HG03196 (cell line): ENCODE results near the gene ACSL6.

ENCODE experiments used
- ATAC-seq: cut with Tn5 transposase; IDR thresholded peaks from one replicate; pipeline ENCODE4 v1.9.1; 2021; ENCODE audit not compliant: unreplicated experiment

ACSL6 gene

DNA sequence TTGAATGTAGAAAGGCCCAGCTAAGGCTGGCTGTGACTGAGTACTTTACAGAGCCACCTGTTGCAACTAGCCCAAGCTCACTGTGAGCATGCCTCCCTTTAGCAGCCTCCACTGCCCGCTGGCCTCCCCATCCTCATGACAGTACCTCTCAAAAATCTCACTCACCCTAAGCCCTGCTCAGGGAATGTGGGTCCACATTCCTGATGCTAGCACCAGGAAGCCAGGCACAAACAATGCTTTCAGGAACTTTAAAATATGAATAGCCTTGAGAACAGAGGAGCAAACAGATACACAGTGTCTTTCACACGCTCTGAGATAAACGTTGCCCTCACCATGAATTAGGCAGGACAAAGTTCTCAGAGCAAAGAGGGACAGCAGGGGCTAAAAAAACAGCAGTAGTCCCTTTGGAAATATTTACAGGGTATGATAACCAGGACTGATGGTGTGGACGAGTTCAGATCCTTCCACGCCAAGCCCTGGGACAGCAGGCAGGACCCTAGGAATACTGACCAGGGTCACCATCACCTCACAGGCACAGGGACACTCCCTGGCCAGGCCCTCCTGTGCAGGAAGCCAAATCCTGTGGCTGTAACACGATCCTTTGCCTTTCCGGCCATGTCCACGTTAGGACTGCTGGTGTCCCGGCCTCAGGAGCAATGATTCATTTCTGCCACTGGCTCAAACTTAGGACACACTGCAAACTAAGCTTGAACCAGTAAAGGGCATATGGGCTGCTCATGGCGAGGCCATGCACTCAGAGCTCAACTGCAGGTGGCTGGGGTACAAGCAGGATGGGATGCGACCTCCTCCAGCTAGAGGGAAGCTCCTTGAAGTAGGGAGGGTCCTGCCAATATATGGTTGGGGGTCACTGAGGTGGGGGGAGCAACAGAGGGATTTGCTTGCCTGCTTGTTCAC is 9.6 kb downstream of the ACSL6 start:
- no peak for ATAC-seq

DNA sequence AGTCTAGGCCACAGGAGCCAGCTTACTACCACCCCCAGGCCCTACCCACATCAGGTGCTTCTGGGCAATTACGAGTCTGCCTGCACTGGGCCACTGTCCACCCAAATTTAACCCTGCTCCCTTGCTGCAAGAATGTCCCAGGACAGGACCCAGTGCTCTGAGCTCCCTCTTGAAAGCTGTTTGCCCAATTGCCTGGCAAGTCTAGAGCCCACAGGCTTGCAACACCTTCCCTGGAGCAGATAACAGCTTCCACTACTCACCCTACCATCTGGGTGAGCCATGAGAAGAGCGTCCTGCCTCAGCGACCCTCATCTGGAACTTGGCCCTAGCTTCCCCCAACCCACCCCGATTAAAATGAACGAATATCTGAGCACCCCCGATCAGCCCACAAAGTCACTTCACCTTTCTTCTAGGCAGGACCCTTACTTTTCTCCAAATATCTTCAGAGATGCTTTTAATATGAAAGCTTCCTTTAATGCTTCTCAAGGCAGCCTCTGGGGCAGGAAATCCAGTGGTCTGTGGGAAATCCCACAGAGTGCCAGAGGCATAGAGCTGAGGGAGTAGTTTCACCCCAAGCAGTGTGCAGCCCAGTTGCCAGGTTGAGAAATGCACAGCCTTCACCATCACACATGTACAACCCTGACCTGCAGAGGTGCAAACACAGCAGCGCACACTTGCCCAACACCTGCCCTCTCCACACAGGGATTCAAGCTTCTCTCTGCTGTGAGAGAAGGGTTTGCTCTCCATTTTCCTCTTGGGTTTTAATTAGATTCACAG is 10.6 kb downstream of the ACSL6 start:
- no peak for ATAC-seq

DNA sequence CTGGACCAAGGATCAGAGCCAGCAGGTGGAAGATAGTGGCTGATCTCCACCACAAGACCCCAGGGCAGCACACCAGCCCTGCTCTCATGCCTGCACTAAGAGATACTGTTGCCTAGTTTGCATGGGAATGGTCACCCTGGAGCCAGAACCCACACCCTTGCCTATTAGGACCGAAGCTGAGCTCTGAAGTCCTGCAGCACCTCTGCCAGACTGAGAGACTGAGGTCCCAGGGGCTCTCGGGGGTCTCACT is 11.3 kb downstream of the ACSL6 start:
- no peak for ATAC-seq

DNA sequence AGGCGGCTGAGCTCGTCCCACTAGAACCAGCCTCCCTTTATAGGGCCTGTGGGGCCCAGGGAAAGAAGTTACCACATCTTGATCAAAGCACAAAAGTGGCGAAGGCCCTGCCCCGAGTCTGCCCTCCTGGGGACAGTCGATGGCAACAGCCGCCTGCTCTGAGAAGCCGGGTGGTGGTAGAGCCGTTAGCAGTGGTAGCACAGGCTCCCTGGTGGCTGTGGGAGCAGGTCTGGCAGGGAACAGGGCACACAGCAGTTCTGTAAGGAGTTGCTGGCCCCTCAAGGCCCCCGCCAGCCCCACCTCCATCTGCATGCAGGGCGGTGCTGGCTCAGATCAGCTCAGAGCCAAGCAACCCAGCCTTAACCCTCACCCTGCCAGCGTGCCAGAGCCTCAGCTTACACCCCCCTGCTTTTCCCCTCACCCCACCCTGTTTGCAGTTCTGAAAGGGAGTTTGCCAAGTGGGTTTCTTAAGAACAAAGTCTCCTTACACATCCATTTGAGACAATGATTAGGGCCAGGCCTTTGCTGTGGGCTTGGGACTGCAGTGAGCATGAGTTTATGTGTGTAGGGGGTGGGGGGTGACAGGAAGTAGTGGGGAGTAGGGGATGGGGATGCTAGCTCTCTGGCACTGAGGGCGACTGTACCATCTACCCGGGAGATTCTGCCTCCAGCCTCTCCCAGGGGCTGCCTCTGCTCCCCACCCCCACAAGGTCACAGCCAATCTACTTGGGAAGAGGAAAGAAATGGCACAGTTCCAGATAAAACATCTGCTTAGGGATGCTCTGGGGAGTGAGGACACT is 11.8 kb downstream of the ACSL6 start:
- no peak for ATAC-seq

DNA sequence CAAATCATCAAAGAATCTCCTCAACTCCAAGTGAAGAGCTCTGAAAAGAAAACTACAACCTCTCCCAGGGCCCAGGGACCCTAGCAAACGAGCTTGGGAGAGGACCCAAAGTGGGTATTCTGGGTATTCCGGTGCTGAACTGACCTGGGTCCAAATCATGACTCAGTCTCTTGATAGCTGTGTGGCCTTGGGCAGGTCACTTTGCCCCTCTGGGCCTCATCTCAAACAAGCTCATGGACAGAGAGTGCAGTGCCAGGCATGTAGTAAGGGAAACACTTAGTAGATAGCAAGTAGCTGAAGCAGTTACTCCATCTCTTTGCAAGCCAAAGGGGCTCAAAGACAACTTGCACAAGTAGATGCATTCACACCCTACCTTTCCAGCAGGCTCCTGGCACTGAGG is 12.4 kb downstream of the ACSL6 start:
- no peak for ATAC-seq

DNA sequence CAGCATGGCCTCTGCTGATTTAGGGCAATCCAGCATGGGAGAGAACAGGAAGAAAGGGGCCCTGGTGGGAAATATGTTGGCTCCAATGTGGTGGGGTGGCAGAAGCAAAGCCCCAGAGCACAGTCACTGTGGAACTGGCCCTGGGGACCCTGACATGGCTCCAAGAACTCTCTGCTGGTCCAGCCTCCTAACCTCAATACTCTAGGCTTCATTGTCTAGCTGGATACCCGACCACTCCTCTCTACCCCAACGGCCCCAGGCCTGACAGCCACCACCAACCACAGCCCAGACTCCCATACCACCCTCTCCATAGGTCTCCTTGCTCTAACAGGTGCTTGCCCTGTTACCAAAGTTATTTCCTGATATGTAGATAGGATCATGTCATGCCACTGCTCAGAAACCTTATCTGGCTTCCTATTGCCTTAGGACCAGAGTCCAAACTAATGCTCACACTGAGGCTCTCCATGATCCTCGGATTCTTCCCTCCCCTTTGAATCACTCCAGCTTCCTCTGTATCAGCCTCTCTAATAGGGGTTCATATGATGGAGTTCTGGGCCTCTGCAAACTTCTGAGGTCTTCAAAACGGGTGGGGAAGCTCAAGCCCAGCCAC is 12.9 kb downstream of the ACSL6 start:
- ATAC-seq = no peak

DNA sequence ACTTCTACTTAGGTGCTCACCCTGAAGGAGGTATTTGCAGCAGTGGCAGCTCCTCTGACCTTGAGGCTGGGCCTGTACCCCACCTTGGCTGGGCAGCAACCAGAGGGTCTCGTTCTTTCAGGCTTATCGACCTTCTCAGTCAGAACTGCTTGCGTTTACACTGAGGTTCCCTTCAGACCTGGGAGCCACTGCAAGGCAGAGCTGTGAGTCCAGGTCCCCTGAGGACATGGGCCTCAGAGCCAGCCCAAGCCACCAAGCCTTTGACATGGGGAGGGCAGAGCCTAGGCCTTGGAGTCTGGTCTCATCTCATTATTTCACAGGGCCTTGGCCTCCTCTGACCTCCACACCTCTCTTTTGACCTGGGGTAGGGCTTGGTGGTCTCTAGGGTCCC is 13.7 kb downstream of the ACSL6 start:
- no peak for ATAC-seq

DNA sequence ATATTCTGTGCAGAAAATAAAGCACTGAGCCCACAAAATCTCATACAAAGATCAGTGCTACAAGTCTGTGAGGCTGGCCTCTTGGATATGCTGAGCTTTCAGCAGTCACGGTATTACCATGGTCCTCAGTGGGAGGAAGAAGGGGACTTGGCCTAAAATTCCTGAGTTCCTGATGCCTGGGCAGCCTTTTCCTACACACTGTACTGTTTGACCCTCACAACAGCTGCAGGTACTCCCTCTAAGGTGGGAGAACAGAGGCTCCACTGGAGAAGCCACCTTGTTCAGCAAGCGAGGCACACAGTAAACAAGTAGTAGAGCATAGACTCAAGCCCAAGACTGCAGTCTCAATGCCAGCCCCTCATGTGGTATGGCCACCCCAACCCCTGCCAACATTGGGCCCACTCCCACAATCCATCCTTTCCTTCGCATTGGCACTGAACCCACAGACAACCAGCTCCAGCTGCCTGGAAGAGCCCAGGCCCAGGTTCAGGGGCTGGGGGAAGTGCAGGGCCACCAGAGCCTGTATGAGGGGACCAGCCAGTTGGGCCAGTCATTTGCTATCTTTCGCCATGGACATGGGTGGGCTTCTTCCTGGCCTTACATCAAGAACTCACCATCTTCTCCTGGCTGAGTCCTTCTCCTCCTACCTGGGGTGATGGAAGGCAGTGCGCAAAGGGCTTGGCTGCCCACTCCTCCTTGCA is 14.3 kb downstream of the ACSL6 start:
- ATAC-seq = no peak

DNA sequence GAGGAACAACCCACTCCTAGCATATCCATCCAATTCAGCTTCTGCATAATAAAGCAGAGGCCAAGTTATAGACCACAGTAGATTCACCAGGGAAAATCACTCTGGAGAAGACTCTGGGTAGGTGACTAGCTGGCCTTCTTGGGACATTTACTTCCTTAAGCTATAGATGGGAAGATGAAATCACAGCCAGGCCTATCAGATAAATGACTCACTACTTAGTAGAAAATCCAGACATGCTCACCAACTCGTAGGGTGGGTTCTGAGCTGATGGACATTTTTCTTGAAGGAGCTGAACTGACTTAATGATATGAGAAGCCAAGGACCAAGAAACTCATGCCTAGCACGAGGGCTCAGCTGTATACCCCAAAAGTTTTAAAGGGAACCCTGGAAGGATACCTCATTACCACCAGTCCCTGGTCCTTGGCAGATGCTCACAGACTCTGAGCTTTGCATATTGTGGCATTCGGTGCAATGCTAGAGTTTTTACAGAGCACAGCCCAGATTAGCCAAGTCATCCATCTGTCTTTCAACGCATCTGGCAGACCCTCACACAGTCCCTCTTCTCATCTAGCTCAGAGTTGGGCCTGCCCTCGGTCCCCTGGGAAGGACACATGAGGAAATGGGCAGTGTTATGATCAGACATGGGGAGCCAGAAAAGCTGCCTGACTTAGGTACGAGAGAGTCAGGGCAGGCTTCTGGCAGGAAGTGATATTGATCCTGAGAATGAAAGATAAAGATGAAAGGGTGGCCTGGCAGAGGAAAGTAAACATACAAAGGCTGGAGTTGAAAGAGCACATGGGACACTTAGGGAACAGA is 15.0 kb downstream of the ACSL6 start:
- ATAC-seq = no peak

DNA sequence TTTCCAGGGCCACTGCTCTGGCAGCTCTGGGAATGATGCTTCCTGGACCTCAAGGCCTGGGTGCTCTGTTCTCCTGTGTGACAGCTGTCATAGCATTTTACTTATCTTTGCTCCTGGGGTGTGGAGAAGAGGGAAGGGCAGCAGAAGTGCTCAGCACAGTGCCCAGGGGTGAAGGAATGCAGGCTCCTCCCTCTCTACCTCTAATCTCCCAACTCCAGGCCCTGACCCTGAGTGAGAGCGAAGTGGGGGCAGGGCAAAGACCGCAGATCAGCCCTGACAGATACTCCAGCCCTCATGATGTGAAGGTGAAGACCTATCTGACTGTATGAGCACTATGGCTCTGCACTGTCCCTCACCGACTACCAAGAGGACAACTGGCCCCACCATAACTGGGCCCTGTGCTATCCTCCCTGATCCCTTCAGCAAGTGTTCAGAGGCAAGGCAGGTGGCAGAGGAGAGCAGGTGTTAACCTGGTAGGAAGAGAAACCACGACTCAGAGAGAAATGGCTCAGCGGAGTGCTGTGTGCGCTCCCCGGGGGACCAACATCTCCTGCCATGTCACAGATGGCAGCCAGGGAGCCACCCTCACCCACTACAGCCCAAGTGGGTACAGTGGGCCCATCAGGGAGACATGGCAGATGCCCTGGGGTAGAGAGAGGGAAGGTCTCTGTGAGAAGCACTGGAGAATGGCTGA is 16.8 kb downstream of the ACSL6 start:
- no peak for ATAC-seq

DNA sequence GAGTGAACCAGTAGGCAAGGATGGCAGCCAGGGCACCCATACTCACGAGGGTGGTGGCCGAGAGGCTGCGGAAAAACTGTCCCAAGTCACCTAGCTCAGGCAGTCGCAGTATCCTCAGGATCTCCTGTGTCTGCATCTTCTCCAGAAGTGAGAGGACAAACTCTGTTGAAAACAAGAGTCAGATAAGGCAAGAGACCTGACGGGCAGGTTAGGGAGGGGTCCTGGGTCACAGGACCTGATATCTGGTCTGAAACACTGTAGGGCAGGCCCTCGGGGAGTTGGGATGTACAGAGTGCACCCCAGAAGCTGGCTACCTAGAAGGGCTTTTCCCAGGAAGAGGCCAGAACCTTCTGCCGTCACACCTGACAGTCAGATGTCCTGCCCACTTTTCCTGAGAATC is 17.4 kb downstream of the ACSL6 start:
- no peak for ATAC-seq

DNA sequence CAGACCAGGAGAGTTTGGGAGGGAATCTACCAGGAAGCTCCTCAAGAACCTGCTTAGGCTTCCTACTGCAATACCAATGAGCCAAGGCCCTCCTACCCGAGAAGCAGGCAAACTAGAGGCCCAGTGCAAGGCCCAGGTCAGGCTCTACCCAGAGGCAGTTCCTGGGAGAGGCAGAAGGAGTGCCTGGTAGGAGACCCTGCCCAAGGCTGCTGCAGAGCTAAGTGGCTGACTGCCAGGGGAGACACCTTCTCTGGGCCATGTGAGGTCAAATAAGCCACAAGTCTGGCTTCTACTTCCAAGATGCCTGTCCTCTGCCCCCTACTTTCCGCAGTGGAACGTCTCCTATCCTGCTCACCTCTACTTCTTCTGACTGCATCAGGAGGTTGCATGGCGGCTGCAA is 17.8 kb downstream of the ACSL6 start:
- no peak for ATAC-seq

DNA sequence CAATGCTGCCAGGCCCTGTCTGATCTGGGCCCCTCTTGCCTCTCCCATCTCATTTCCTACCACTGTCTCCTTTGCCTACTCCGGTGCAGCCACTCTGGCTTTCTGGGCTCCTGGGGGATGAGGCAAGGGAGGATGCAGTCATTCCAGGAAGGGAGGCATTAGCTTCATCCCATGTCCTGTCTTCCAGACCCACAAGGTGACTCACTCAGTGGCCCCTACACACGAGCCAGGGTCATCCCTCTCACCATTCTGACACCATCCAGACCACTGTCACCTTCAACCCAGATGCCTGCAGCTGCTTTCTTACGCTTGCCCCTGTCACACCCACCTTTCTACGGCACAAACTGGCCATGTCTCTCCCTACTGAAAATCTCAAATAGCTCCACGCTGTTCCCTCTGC is 19.1 kb downstream of the ACSL6 start:
- ATAC-seq = no peak

DNA sequence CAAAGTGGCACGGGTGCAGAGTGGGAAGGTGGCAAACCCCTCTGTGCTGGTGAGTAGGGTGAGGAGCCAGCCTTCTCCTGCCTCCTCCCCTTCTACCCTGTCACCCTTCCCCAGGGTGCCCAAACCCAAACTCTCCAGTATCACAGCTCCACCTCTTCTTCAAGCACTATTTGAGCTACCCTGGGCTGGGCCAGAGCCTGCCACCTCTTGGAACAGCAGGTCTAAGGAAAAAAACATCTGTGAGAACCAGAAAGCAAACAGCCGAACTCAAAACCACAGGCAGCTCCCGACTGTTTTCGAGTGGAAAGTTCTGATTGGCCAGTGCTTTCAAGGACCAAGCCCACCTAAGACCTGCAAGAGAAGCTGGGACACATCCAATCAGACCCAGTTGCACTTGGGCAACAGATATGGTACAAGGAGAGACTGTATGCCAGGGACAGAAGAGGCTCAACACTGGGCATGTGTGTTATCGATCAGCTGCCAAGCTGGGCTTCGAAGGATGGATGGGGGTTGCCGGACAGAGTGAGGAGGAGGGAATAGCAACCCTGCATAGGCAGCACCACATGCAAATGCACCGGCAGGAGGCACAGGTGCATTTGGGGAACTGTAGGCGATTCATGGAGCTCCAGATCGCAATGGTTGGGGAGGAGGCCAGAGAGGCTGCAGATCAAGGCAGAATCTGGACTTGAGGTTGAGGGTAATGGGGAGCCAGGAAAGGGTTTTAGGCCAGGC is 19.7 kb downstream of the ACSL6 start:
- ATAC-seq = no peak

DNA sequence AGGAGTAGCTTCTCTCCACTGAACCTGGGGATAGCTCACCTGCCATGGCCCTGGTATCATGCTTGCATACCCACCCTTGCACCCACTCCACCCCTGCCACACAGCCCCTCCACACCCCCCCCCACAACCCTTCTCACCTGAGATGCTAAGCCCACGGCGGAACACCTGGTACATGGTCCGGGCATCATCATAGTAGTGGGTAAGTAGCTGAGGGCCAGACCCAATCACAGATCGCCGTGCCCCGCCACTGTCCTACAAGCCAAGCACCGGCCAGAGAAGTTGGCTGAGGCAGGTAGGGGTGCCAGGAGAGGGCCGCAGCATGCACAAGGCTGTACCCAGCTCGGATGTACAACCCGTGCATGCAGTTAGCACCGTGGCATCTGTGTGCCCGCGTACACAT is 20.7 kb downstream of the ACSL6 start:
- no peak for ATAC-seq

DNA sequence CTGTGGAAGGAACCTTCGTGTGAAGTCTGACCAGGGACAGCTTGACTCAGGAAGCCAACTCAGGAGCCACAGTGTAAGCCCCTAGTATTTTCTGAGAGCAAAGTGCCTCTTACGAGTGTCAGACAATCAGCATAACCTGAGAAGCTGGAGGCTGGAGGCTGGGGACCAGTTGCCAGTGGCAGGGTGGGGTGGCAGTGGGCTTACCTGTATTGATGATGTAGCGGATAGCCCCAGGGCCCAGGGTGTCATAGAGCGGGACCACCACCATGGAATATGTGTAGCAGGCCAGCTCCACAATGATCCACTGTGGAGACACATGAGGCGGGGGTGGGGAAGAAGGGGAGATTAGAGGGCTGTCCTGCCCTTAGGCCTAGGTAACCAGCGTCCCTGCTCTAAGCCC is 22.9 kb downstream of the ACSL6 start:
- ATAC-seq = no peak

DNA sequence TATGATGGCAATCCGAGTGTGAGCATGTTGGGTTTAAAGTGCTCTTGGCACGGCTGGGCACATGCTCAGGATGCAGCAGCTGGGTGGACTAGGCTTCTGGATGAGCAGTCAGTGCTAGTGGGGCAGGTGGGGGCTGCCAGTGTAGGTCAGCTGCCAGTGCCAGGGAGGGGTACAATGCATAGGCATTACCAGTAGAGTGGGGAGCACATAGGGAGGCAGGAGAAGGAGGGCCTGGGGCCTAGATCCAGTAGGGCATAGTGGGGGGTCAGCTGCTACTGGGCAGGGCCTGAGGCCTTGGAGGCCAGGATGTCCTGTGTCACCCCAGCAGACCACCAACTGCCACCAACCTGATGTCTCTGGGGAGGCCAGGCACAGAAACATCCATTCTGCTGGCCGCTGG is 24.2 kb downstream of the ACSL6 start:
- no peak for ATAC-seq

DNA sequence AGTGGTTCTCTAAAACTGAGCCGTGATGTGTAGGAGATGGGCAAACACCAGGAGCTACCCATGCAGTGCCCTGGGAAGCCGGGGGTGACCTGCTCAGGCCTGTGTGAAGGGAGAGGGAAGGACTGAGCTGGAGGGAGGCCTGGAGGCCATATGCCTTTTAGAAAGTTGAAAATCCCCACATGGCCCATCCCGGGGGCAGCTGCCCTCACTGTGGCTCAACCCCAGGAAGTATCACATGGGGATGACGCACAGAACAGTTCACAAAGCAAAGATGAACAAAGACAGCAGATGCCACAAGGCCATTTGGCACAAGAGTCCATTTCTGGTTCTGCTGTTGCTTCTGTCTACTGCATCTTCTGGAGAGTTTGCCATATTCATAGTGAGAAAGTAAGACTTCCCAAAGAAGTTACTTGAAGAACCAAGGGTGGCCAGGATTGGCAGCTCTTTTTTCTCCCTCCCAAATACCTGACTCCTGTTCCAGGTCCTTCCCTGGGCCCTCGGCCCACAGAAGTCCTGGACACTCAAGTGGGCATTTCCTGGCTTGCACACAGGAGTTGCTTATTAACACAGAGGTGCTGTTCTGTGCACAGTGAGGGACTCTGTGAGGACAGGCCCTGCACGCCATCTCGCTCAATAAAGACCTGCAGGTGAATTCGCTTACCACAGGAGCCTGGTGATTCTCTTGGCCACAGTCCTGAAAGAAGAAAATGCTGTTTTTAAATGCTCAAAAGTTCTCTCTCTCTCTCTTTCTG is 25.1 kb downstream of the ACSL6 start:
- no peak for ATAC-seq
